Liver (tissue), 9 donors: ENCODE results near the gene LHB. TPM values are rescaled to one million over a fixed set of nuclear protein-coding genes. Genes with fewer than 3 reads are reported as not detected.

Source experiments
- DNase-seq: peaks from one replicate; pipeline ENCODE4 v3.0.0-alpha.2; 2017; ENCODE audit warnings: low spot score
- H3K27ac ChIP-seq, 2 donors: one replicate each; pipeline ENCODE4 v1.7.0; 2013; ENCODE audit warnings: inconsistent platforms in 2 of 2, low read length in 2 of 2, control low read depth in 1 of 2, low read depth in 1 of 2, mild to moderate bottlenecking in 1 of 2
- H3K27me3 ChIP-seq, 4 donors: one replicate each; pipeline versions ENCODE4 v1.6.1 to v1.7.0; 2013; ENCODE audit warnings: low read length in 3 of 4, inconsistent platforms in 1 of 4, mild to moderate bottlenecking in 1 of 4, moderate library complexity in 1 of 4; ENCODE audit not compliant: control insufficient read depth in 4 of 4, insufficient read depth in 4 of 4
- H3K36me3 ChIP-seq, 4 donors: one replicate each; pipeline versions ENCODE4 v1.6.1 to v1.7.0; 2013; ENCODE audit warnings: low read length in 3 of 4, mild to moderate bottlenecking in 3 of 4, low read depth in 1 of 4, moderate library complexity in 1 of 4; ENCODE audit not compliant: control insufficient read depth in 4 of 4, insufficient read depth in 3 of 4
- H3K4me1 ChIP-seq, 4 donors: one replicate each; pipeline versions ENCODE4 v1.6.1 to v1.7.0; 2013; ENCODE audit warnings: low read length in 3 of 4, mild to moderate bottlenecking in 3 of 4, moderate library complexity in 1 of 4; ENCODE audit not compliant: control insufficient read depth in 4 of 4, insufficient read depth in 4 of 4
- H3K4me3 ChIP-seq, 3 donors: one replicate each; pipeline versions ENCODE4 v1.6.1 to v1.7.0; 2013; ENCODE audit warnings: low read length in 3 of 3, control low read depth in 1 of 3, low read depth in 1 of 3, mild to moderate bottlenecking in 1 of 3
- H3K9ac ChIP-seq, 2 donors: one replicate each; pipeline ENCODE4 v1.7.0; 2013; ENCODE audit warnings: low read length in 2 of 2, mild to moderate bottlenecking in 2 of 2, moderate library complexity in 2 of 2, control low read depth in 1 of 2, low read depth in 1 of 2
- H3K9me3 ChIP-seq, 4 donors: one replicate each; pipeline versions ENCODE4 v1.6.1 to v1.7.0; 2013; ENCODE audit warnings: low read length in 3 of 4; ENCODE audit not compliant: control insufficient read depth in 4 of 4
- EGR1 ChIP-seq, 2 donors: IDR thresholded peaks; 2 replicates each; pipeline ENCODE4 v1.6.1; 2016 to 2018; ENCODE audit warnings: antibody characterized with exemption in 2 of 2, low read depth in 2 of 2
- FOXA1 ChIP-seq: IDR thresholded peaks from 2 replicates; pipeline ENCODE4 v1.6.1; 2016; ENCODE audit warnings: antibody characterized with exemption
- FOXA2 ChIP-seq: IDR thresholded peaks from 2 replicates; pipeline ENCODE4 v1.6.1; 2016; ENCODE audit warnings: antibody characterized with exemption
- GABPA ChIP-seq, 2 donors: IDR thresholded peaks in 1 of 2; conservative IDR thresholded peaks in 1 of 2; 2 replicates each; pipeline ENCODE4 v1.6.1; 2016; ENCODE audit warnings: antibody characterized with exemption in 2 of 2, mild to moderate bottlenecking in 1 of 2, moderate library complexity in 1 of 2
- HNF4A ChIP-seq, 2 donors: conservative IDR thresholded peaks; 2 replicates each; pipeline ENCODE4 v1.6.1; 2016; ENCODE audit warnings: antibody characterized with exemption in 2 of 2, mild to moderate bottlenecking in 2 of 2
- HNF4G ChIP-seq: IDR thresholded peaks from 2 replicates; pipeline ENCODE4 v1.6.1; 2016; ENCODE audit warnings: antibody characterized with exemption
- JUND ChIP-seq, 2 donors: IDR thresholded peaks; 2 replicates each; pipeline ENCODE4 v1.6.1; 2016; ENCODE audit warnings: antibody characterized with exemption in 2 of 2
- NR2F2 ChIP-seq: IDR thresholded peaks from 2 replicates; pipeline ENCODE4 v1.6.1; 2016; ENCODE audit warnings: antibody characterized with exemption
- RAD21 ChIP-seq, 2 donors: IDR thresholded peaks; 2 replicates each; pipeline ENCODE4 v1.6.1; 2016; ENCODE audit warnings: antibody characterized with exemption in 2 of 2, mild to moderate bottlenecking in 2 of 2
- REST ChIP-seq: IDR thresholded peaks from 2 replicates; pipeline ENCODE4 v1.6.1; 2016; ENCODE audit warnings: antibody characterized with exemption, mild to moderate bottlenecking
- RXRA ChIP-seq, 2 donors: IDR thresholded peaks; 2 replicates each; pipeline ENCODE4 v1.6.1; 2017 to 2018; ENCODE audit warnings: antibody characterized with exemption in 2 of 2, mild to moderate bottlenecking in 1 of 2
- SP1 ChIP-seq: IDR thresholded peaks from 2 replicates; pipeline ENCODE4 v1.6.1; 2018; ENCODE audit warnings: antibody characterized with exemption, mild to moderate bottlenecking
- TAF1 ChIP-seq: conservative IDR thresholded peaks from 2 replicates; pipeline ENCODE4 v1.6.1; 2016; ENCODE audit warnings: antibody characterized with exemption, mild to moderate bottlenecking
- YY1 ChIP-seq: IDR thresholded peaks from 2 replicates; pipeline ENCODE4 v1.6.1; 2016; ENCODE audit warnings: antibody characterized with exemption, mild to moderate bottlenecking
- ZBTB33 ChIP-seq: IDR thresholded peaks from 2 replicates; pipeline ENCODE4 v1.6.1; 2016; ENCODE audit warnings: antibody characterized with exemption
- whole genome bisulfite sequencing: extraction: QIAGEN DNeasy Blood & Tissue Kit; methylation state at CpG from one replicate; pipeline ENCODE4 v1.1.7; 2013; 5-methylcytosine and 5-hydroxymethylcytosine counted together
- polyA plus RNA-seq, 2 donors: library from polyadenylated mRNA; stranded (reverse) in 1 of 2; unstranded in 1 of 2; fragments of 200-250 nt in 1 of 2; fragments of >200 nt in 1 of 2; fragmentation: Nextera tagmentation in 1 of 2; extraction: Ambion mirVana in 1 of 2; gene quantifications; one replicate each; pipeline versions ENCODE4 v1.2.1 to v1.2.3, GENCODE V29; 2013 to 2015
- total RNA-seq, 2 donors: library from RNA; depleted of rRNA; stranded (reverse); fragments of >200 nt; gene quantifications; one replicate each; pipeline ENCODE4 v1.2.3, GENCODE V29; 2014
- TF ChIP-seq, protein P1 (sequence below): IDR thresholded peaks from 2 replicates; pipeline ENCODE4 v1.6.1; 2016; ENCODE audit warnings: antibody characterized with exemption
- TF ChIP-seq, protein P2 (sequence below): fragments of 150-350 bp; IDR thresholded peaks from 2 replicates; pipeline ENCODE4 v1.5.1; 2017; ENCODE audit warnings: improper control_type of control experiment, low read depth, low read length; ENCODE audit not compliant: missing input control
- TF ChIP-seq, protein P3 (sequence below): IDR thresholded peaks from 2 replicates; pipeline ENCODE4 v1.6.1; 2016; ENCODE audit warnings: antibody characterized with exemption
- donor health status: healthy.
- donor health status: healthy.
- donor health status: healthy.
- donor health status: healthy.
- donor health status: healthy.

LHB gene
- total and polyA plus RNA-seq, 4 donors, result not detected

DNA sequence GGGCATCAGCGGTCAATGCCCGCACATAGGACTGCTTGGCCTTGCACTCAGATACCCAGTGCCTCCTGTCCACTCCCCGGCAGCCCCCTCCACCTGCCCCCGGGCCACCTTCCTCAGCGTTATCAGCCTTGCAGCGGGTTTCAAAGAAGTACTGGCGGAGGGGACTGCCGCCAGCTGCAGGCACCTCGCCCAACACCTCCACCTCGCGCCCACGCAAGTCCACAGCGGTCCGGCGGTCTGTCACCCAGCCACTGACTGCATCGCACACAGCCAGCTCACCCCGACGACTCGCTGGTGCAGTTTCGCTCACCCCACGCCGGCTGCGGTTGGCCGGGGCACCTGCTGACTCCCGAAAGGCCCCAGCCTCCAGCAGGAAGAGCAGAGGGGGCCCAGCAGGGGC is 44.6 kb upstream of the LHB start:
- no peak for TF ChIP-seq EGR1 (IDR thresholded peaks at IDR 0.05; ENCODE audit: low read depth in 2 of 2)
- TF ChIP-seq YY1, result no peak
- TF ChIP-seq, protein P1, sequence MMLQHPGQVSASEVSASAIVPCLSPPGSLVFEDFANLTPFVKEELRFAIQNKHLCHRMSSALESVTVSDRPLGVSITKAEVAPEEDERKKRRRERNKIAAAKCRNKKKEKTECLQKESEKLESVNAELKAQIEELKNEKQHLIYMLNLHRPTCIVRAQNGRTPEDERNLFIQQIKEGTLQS, result no peak
- no peak for TF ChIP-seq REST
- TF ChIP-seq RXRA (IDR thresholded peaks at IDR 0.05), result no peak
- no peak for TF ChIP-seq ZBTB33
- no peak for TF ChIP-seq HNF4A (conservative IDR thresholded peaks at IDR 0.05)
- TF ChIP-seq JUND (IDR thresholded peaks at IDR 0.05), result no peak
- TF ChIP-seq NR2F2, result no peak
- TF ChIP-seq TAF1, result no peak
- TF ChIP-seq, protein P2, sequence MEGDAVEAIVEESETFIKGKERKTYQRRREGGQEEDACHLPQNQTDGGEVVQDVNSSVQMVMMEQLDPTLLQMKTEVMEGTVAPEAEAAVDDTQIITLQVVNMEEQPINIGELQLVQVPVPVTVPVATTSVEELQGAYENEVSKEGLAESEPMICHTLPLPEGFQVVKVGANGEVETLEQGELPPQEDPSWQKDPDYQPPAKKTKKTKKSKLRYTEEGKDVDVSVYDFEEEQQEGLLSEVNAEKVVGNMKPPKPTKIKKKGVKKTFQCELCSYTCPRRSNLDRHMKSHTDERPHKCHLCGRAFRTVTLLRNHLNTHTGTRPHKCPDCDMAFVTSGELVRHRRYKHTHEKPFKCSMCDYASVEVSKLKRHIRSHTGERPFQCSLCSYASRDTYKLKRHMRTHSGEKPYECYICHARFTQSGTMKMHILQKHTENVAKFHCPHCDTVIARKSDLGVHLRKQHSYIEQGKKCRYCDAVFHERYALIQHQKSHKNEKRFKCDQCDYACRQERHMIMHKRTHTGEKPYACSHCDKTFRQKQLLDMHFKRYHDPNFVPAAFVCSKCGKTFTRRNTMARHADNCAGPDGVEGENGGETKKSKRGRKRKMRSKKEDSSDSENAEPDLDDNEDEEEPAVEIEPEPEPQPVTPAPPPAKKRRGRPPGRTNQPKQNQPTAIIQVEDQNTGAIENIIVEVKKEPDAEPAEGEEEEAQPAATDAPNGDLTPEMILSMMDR, result no peak
- no peak for TF ChIP-seq HNF4G
- no peak for TF ChIP-seq SP1
- no peak for TF ChIP-seq RAD21 (IDR thresholded peaks at IDR 0.05)
- no peak for TF ChIP-seq FOXA2
- TF ChIP-seq FOXA1, result no peak
- no peak for TF ChIP-seq GABPA (IDR thresholded peaks at IDR 0.05 in 1 of 2, conservative IDR thresholded peaks at IDR 0.05 in 1 of 2)
- TF ChIP-seq, protein P3, sequence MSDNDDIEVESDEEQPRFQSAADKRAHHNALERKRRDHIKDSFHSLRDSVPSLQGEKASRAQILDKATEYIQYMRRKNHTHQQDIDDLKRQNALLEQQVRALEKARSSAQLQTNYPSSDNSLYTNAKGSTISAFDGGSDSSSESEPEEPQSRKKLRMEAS, result no peak
- Histone ChIP-seq H3K9me3 (no peaks in the 10 kb centered on the region), H3K27ac (no peak overlapping the region), H3K4me1 (peaks cover 0 to 16% (median 9%) of the 10 kb centered on the region in 4 donors), H3K27me3 (no peaks in the 10 kb centered on the region), H3K4me3 (no peak overlapping the region), H3K9ac (no peak overlapping the region), H3K36me3 (no peaks in the 10 kb centered on the region)
- WGBS, result 70% methylated on average over 25 of the region's 25 CpGs
- no peak for DNase-seq
